SU-DHL-6 (cell line): ENCODE measurements around the gene LBX2.

ENCODE experiments used
- H2AFZ ChIP-seq: fragments of 200-600 bp; sonication (generic); 2 replicates; pipeline ENCODE4 v1.6.1; 2014; ENCODE audit warnings: low read depth, mild to moderate bottlenecking, moderate library complexity, mixed read lengths, antibody characterized with exemption, low read length; ENCODE audit not compliant: severe bottlenecking
- H3F3A ChIP-seq: fragments of 200-600 bp; shearing (Covaris generic); 2 replicates; pipeline ENCODE4 v1.6.0; 2016; ENCODE audit warnings: antibody characterized with exemption, mild to moderate bottlenecking; ENCODE audit not compliant: insufficient read depth
- H3K27ac ChIP-seq: fragments of 200-600 bp; sonication (generic); 2 replicates; pipeline ENCODE4 v1.5.1; 2016; ENCODE audit warnings: low read depth, mild to moderate bottlenecking, low read length, moderate library complexity, mixed read lengths
- H3K27me3 ChIP-seq: fragments of 200-600 bp; sonication (generic), shearing (Covaris generic); 2 replicates; pipeline ENCODE4 v1.6.0; 2014; ENCODE audit warnings: mild to moderate bottlenecking, low read length
- H3K36me3 ChIP-seq: fragments of 200-600 bp; sonication (generic); 2 replicates; pipeline ENCODE4 v1.6.1; 2014; ENCODE audit warnings: mild to moderate bottlenecking, low read length, mixed read lengths
- H3K4me2 ChIP-seq: fragments of 300-600, 200-600 bp; shearing (Covaris generic), sonication (generic); 2 replicates; pipeline ENCODE4 v1.6.0; 2014; ENCODE audit warnings: low read length, low read depth, mild to moderate bottlenecking; ENCODE audit not compliant: poor library complexity, severe bottlenecking
- H3K4me3 ChIP-seq: fragments of 200-600 bp; sonication (generic); 2 replicates; pipeline ENCODE4 v1.5.1; 2014; ENCODE audit warnings: antibody characterized with exemption, low read length, mild to moderate bottlenecking, mixed read lengths; ENCODE audit not compliant: insufficient read depth, poor library complexity, severe bottlenecking
- H3K79me2 ChIP-seq: fragments of 200-600 bp; sonication (generic); 2 replicates; pipeline ENCODE4 v1.6.1; 2014; ENCODE audit warnings: mild to moderate bottlenecking, low read length, moderate library complexity; ENCODE audit not compliant: insufficient read depth
- H3K9ac ChIP-seq: fragments of 200-600 bp; sonication (generic); 2 replicates; pipeline ENCODE4 v1.7.0; 2014; ENCODE audit warnings: mild to moderate bottlenecking, low read length
- H3K9me2 ChIP-seq: fragments of 200-600 bp; sonication (generic); replicated peaks from 2 replicates; pipeline ENCODE4 v1.6.1; 2014; ENCODE audit warnings: low read length; ENCODE audit not compliant: insufficient read depth
- H3K9me3 ChIP-seq: fragments of 200-600 bp; sonication (generic); 2 replicates; pipeline ENCODE4 v1.6.1; 2014; ENCODE audit warnings: low read length, mixed read lengths; ENCODE audit not compliant: insufficient read depth
- H4K20me1 ChIP-seq: fragments of 200-600 bp; sonication (generic); 2 replicates; pipeline ENCODE4 v1.6.1; 2014; ENCODE audit warnings: low read depth, mild to moderate bottlenecking, antibody characterized with exemption, low read length, moderate library complexity, mixed read lengths
- EZH2phosphoT487 ChIP-seq: fragments of 200-600 bp; sonication (generic), shearing (Covaris generic); conservative IDR thresholded peaks from 2 replicates; pipeline ENCODE4 v1.6.1; 2018; ENCODE audit warnings: mild to moderate bottlenecking, antibody characterized with exemption, low read length, moderate library complexity, mixed read lengths
- TF ChIP-seq, protein P1 (sequence below): fragments of 200-600 bp; sonication (generic); IDR thresholded peaks from one replicate; pipeline ENCODE4 v1.5.1; 2017; ENCODE audit warnings: antibody characterized with exemption, mild to moderate bottlenecking, low read length, moderate library complexity; ENCODE audit not compliant: insufficient read depth, poor library complexity, severe bottlenecking

LBX2 gene

DNA sequence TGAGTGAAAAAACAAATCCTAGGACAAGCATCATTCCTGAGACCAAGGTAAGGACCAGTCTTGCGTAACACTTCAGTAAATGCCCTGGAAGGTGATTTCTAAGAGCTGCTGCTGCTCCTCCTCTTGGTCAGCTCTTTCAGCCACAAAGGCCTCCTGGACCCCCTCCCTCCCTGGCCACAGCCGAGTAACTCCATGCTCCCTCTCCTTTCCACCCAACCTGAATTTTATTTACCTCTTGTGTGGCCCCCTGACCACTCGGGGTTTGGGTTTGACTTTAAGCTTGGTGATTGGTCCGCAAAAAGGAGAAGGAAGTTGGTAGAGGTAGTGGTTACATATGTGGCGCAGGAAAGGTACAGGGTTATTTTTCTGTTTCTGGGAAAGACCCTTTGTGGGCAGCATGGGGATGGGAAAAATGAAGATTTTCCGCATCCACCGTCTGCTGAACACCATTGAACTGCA lies 39.5 kb upstream of the LBX2 start:
- Histone ChIP-seq H4K20me1 (no peaks in the 10 kb centered on the region), H3K9me2 (no peaks in the 10 kb centered on the region), H3K79me2 (no peaks in the 10 kb centered on the region), H3K27me3 (no peaks in the 10 kb centered on the region), H3K36me3 (no peaks in the 10 kb centered on the region), H2AFZ (no peak overlapping the region), H3F3A (no peaks in the 10 kb centered on the region), H3K4me2 (no peak overlapping the region), H3K27ac (no peak overlapping the region), H3K9ac (no peak overlapping the region), H3K9me3 (no peaks in the 10 kb centered on the region), H3K4me3 (no peak overlapping the region)
- TF ChIP-seq, protein P1, sequence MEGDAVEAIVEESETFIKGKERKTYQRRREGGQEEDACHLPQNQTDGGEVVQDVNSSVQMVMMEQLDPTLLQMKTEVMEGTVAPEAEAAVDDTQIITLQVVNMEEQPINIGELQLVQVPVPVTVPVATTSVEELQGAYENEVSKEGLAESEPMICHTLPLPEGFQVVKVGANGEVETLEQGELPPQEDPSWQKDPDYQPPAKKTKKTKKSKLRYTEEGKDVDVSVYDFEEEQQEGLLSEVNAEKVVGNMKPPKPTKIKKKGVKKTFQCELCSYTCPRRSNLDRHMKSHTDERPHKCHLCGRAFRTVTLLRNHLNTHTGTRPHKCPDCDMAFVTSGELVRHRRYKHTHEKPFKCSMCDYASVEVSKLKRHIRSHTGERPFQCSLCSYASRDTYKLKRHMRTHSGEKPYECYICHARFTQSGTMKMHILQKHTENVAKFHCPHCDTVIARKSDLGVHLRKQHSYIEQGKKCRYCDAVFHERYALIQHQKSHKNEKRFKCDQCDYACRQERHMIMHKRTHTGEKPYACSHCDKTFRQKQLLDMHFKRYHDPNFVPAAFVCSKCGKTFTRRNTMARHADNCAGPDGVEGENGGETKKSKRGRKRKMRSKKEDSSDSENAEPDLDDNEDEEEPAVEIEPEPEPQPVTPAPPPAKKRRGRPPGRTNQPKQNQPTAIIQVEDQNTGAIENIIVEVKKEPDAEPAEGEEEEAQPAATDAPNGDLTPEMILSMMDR: no peak

DNA sequence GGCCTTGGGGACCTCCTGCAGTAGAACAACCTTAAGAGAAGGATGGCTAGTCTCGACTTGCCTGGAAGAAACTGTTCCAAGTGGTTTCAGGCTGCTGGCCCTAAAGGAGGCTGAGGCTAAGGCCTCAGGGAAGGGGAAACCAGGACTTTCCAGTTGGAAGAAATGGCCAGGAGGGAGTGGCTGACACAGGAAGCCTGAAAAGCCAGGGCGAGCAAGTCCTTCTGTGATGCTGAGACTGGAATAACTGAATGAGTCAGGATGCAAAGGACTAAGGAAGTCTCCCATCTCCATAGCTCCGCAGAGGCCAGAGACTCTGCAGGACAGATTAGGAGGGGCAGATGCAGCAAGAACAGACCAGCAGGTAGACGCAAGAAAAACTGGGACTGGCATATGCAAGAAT lies 37.7 kb upstream of the LBX2 start:
- Histone ChIP-seq H3K79me2 (no peaks in the 10 kb centered on the region), H3K36me3 (no peaks in the 10 kb centered on the region), H2AFZ (no peak overlapping the region), H3K9me2 (no peaks in the 10 kb centered on the region), H3K9me3 (no peaks in the 10 kb centered on the region), H3K9ac (no peak overlapping the region), H4K20me1 (no peaks in the 10 kb centered on the region), H3F3A (peaks cover 1% of the 10 kb centered on the region; the same call in 1 of the 2 replicates), H3K27ac (no peak overlapping the region), H3K4me3 (no peak overlapping the region), H3K27me3 (no peaks in the 10 kb centered on the region), H3K4me2 (no peak overlapping the region)
- TF ChIP-seq EZH2phosphoT487: no peak
- TF ChIP-seq, protein P1: no peak

DNA sequence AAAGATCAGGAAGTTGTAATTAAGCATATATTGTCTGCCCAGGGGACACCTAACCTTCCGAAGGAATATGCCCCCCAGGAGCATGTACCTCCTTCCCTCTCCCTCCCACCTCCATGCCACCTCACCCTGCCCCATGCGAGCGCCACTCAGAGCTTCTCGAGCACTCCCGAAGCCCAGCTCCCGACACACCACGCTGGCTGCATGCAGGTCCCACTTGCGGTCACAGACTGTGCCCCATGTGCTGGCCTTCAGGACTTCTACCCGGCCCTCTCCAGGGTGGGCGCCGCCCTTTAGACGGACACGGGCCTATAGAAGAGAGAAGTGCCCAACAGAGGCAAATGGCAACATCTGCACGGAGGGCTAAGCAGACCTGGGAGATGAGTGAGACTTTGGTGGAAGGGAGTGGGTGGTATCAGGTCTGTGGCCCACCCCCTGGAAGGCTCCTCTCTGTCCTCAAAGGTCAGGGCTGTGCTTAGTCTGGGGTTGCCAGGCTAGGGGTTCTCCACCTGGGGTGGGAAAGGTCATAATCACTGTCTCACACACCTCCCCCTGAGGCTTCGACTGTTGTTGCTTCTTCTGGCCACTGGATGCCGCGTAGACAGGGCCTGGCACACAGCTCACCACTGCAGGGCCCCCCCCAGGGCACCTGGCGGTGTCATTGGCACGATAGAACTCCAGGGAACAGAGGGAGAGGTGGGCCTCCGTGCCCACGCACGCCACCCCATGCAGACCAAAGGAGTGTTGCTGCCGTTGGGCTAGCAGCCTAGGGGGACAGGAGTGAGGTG lies 37.0 kb upstream of the LBX2 start:
- Histone ChIP-seq H3K4me3 (no peak overlapping the region), H3K27me3 (no peaks in the 10 kb centered on the region), H3K79me2 (no peaks in the 10 kb centered on the region), H4K20me1 (no peaks in the 10 kb centered on the region), H3K27ac (no peak overlapping the region), H3K9me2 (no peaks in the 10 kb centered on the region), H2AFZ (no peak overlapping the region), H3K9me3 (no peaks in the 10 kb centered on the region), H3K4me2 (no peak overlapping the region), H3K36me3 (no peaks in the 10 kb centered on the region), H3K9ac (no peak overlapping the region), H3F3A (peaks cover 5% of the 10 kb centered on the region; the same call in 1 of the 2 replicates)
- TF ChIP-seq, protein P1: no peak
- no peak for TF ChIP-seq EZH2phosphoT487
